B cell (primary cell): ENCODE results near the gene TCN2. TPM values are rescaled to one million over a fixed set of nuclear protein-coding genes. Genes with fewer than 3 reads are reported as not detected.
A peak's percentile ranks its signal among the peaks of the same experiment; 100 is the strongest.

Experiments
- ATAC-seq: fragments of 200-7000 bp; cut with Tn5 transposase; one replicate; pipeline ENCODE4 v1.10.0; 2021; ENCODE audit warnings: low read depth, mild to moderate bottlenecking, moderate number of reproducible peaks, moderate library complexity
- CTCF ChIA-PET: fragments of 350-600 bp; sonication (Branson Sonifier 250); formaldehyde crosslinking; loops from one replicate; lab custom pipeline; 2021; ENCODE audit warnings: antibody characterized with exemption, inconsistent platforms; lab: Charles Lee
- POLR2A ChIA-PET: fragments of 350-600 bp; sonication (Branson Sonifier 250); formaldehyde crosslinking; loops from one replicate; lab custom pipeline; 2021; ENCODE audit warnings: antibody characterized with exemption; lab: Charles Lee
- DNase-seq: peaks from one replicate; pipeline ENCODE4 v3.0.0; 2013
- H2AFZ ChIP-seq: 2 replicates; pipeline ENCODE4 v1.6.1; 2012; ENCODE audit warnings: mild to moderate bottlenecking, low read depth, low read length; ENCODE audit not compliant: insufficient read depth, poor library complexity, severe bottlenecking
- H3K27ac ChIP-seq, 2 donors: 1 replicate in 1 of 2; 2 replicates in 1 of 2; pipeline ENCODE4 v1.5.1; 2012 to 2013; ENCODE audit warnings: low read length in 2 of 2, mild to moderate bottlenecking in 2 of 2, moderate library complexity in 1 of 2
- H3K27me3 ChIP-seq, 4 experiments: fragments of 200-600 bp in 1 of 4; sonication (generic) in 1 of 4; replicated peaks in 1 of 4; 1 replicate in 2 of 4; 2 replicates in 2 of 4; pipeline versions ENCODE4 v1.6.1 to v1.7.0; 2013 to 2016; ENCODE audit warnings: low read length in 3 of 4, mild to moderate bottlenecking in 2 of 4, mixed read lengths in 1 of 4, moderate library complexity in 1 of 4; ENCODE audit not compliant: insufficient read depth in 4 of 4, control insufficient read depth in 3 of 4; ENCODE audit errors: control extremely low read depth in 1 of 4
- H3K36me3 ChIP-seq, 2 experiments: replicated peaks in 1 of 2; 1 replicate in 1 of 2; 2 replicates in 1 of 2; pipeline versions ENCODE4 v1.6.1 to v1.7.1; 2013; ENCODE audit warnings: low read length in 1 of 2; ENCODE audit not compliant: insufficient read depth in 2 of 2, control insufficient read depth in 1 of 2; ENCODE audit errors: control extremely low read depth in 1 of 2, extremely low read depth in 1 of 2
- H3K4me1 ChIP-seq, 2 donors: fragments of 200-600 bp in 1 of 2; sonication (generic) in 1 of 2; 1 replicate in 1 of 2; 2 replicates in 1 of 2; pipeline versions ENCODE4 v1.5.1 to v1.6.1; 2013 to 2017; ENCODE audit warnings: low read length in 2 of 2; ENCODE audit not compliant: control insufficient read depth in 2 of 2, insufficient read depth in 2 of 2
- H3K4me2 ChIP-seq: replicated peaks from 2 replicates; pipeline ENCODE3; 2012; ENCODE audit warnings: mild to moderate bottlenecking, low read depth, low read length; ENCODE audit not compliant: poor library complexity, severe bottlenecking
- H3K4me3 ChIP-seq, 5 experiments: fragments of 200-600 bp in 1 of 5; sonication (generic) in 1 of 5; 1 replicate in 3 of 5; 2 replicates in 2 of 5; pipeline versions ENCODE4 v1.5.1 to v1.7.0; 2011 to 2016; ENCODE audit warnings: low read length in 4 of 5, mild to moderate bottlenecking in 4 of 5, low read depth in 2 of 5, control low read depth in 1 of 5, moderate library complexity in 1 of 5; ENCODE audit not compliant: insufficient read depth in 1 of 5; ENCODE audit errors: control extremely low read depth in 1 of 5, extremely low read depth in 1 of 5
- H3K79me2 ChIP-seq: fragments of 200-600 bp; sonication (generic); one replicate; pipeline ENCODE4 v1.6.0; 2016; ENCODE audit warnings: low read length; ENCODE audit not compliant: control insufficient read depth, insufficient read depth
- H3K9ac ChIP-seq: fragments of 200-600 bp; sonication (generic); 2 replicates; pipeline ENCODE4 v1.6.1; 2017; ENCODE audit warnings: mild to moderate bottlenecking, low read length, moderate library complexity
- H3K9me3 ChIP-seq, 3 donors: one replicate each; pipeline versions ENCODE4 v1.6.1 to v1.7.1; 2013; ENCODE audit warnings: low read length in 2 of 3; ENCODE audit not compliant: control insufficient read depth in 2 of 3, insufficient read depth in 1 of 3; ENCODE audit errors: control extremely low read depth in 1 of 3
- H4K20me1 ChIP-seq: 2 replicates; pipeline ENCODE4 v1.6.0; 2012; ENCODE audit warnings: mild to moderate bottlenecking, low read length; ENCODE audit not compliant: insufficient read depth, control insufficient read depth, poor library complexity, severe bottlenecking
- H3K27ac Mint-ChIP-seq: one replicate; pipeline ENCODE4 v1.8.0; 2021; ENCODE audit warnings: mixed read lengths
- H3K27me3 Mint-ChIP-seq: one replicate; pipeline ENCODE4 v1.8.0; 2021; ENCODE audit warnings: mixed read lengths
- H3K4me1 Mint-ChIP-seq: one replicate; pipeline ENCODE4 v1.8.0; 2021; ENCODE audit warnings: mixed read lengths
- H3K4me3 Mint-ChIP-seq: one replicate; pipeline ENCODE4 v1.8.0; 2021; ENCODE audit warnings: mixed read lengths
- H3K9me3 Mint-ChIP-seq: one replicate; pipeline ENCODE4 v1.8.0; 2022; ENCODE audit warnings: mixed read lengths; ENCODE audit not compliant: insufficient read depth
- EZH2 ChIP-seq: IDR thresholded peaks from 2 replicates; pipeline ENCODE4 v1.6.1; 2012; ENCODE audit warnings: borderline replicate concordance, low read depth, mild to moderate bottlenecking, moderate library complexity, low read length; ENCODE audit not compliant: insufficient read depth, poor library complexity, severe bottlenecking
- WGBS: methylation state at CpG from one replicate; pipeline ENCODE4 v1.1.5; 2013; ENCODE audit warnings: missing lambda C conversion rate; ENCODE audit not compliant: insufficient coverage; 5-methylcytosine and 5-hydroxymethylcytosine counted together
- intact Hi-C: fragments of 100-400 bp; cut with micrococcal nuclease; formaldehyde crosslinking; loops from one replicate; pipeline ENCODE4 v1.10.0; 2022
- polyA plus RNA-seq: library from polyadenylated mRNA; depleted of rRNA; stranded (reverse); fragments of >200 nt; gene quantifications from 2 replicates; pipeline ENCODE4 v1.2.3, GENCODE V29; 2012
- total RNA-seq, 2 donors: library from RNA; stranded (reverse); fragments of 120-200 nt in 1 of 2; gene quantifications; 1 replicate in 1 of 2; 2 replicates in 1 of 2; pipeline versions ENCODE4 v1.2.3 to v1.2.4, GENCODE V29; 2013 to 2022
- TF ChIP-seq, protein P1 (sequence below): fragments of 200-600 bp; IDR thresholded peaks from one replicate; pipeline ENCODE4 v1.8.0; 2022; ENCODE audit warnings: antibody characterized with exemption, mild to moderate bottlenecking

TCN2 gene
- total and polyA plus RNA-seq, 2 donors (not counting 1 experiment from before 2014, with no cell fraction given), result 0.37 to 0.40 TPM

GRCh38 chr22:30605449-30606110 is 1.4 kb upstream of the TCN2 start:
- Mint-ChIP-seq H3K4me3 (peak overlapping the region; percentile 73), H3K27me3 (peaks cover 11% of the 10 kb centered on the region), H3K9me3 (no peaks in the 10 kb centered on the region), H3K4me1 (peaks cover 29% of the 10 kb centered on the region), H3K27ac (peak overlapping the region; percentile 20)
- no peak for TF ChIP-seq EZH2
- TF ChIP-seq, protein P1, sequence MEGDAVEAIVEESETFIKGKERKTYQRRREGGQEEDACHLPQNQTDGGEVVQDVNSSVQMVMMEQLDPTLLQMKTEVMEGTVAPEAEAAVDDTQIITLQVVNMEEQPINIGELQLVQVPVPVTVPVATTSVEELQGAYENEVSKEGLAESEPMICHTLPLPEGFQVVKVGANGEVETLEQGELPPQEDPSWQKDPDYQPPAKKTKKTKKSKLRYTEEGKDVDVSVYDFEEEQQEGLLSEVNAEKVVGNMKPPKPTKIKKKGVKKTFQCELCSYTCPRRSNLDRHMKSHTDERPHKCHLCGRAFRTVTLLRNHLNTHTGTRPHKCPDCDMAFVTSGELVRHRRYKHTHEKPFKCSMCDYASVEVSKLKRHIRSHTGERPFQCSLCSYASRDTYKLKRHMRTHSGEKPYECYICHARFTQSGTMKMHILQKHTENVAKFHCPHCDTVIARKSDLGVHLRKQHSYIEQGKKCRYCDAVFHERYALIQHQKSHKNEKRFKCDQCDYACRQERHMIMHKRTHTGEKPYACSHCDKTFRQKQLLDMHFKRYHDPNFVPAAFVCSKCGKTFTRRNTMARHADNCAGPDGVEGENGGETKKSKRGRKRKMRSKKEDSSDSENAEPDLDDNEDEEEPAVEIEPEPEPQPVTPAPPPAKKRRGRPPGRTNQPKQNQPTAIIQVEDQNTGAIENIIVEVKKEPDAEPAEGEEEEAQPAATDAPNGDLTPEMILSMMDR, result peak; percentile 76
- H3K4me3 ChIP-seq, result no peak overlapping the region
- no peaks in the 10 kb centered on the region for H3K9me3 ChIP-seq
- DNase-seq (peak; percentile 60), ATAC-seq (peak; percentile 56)
- peak overlapping the region; percentile 97 for H3K4me2 ChIP-seq
- intact Hi-C loops, result loop anchor here (2.0 kb wide), 2 partner anchors 29 to 89 kb away; partner anchors contain the start of genes OSBP2 and SLC35E4
- H3K27me3 ChIP-seq, result no peaks in the 10 kb centered on the region
- no peaks in the 10 kb centered on the region for H4K20me1 ChIP-seq
- no peaks in the 10 kb centered on the region for H3K79me2 ChIP-seq
- peaks cover 18 to 42% of the 10 kb centered on the region in 2 donors for H3K4me1 ChIP-seq
- no peak overlapping the region for H3K27ac ChIP-seq
- ChIA-PET POLR2A (interaction anchor here (1.4 kb wide), 1 partner anchor 14 kb away, joined by 3 read pairs; the partner anchor contains the start of gene PES1), CTCF (interaction anchor here (1.1 to 1.2 kb wide), 2 partner anchors 27 to 120 kb away, joined by 3 read pairs; no protein-coding TSS in a partner anchor)
- no peaks in the 10 kb centered on the region for H3K36me3 ChIP-seq
- peak overlapping the region; percentile 85 for H2AFZ ChIP-seq
- WGBS, result 0% methylated on average over 3 of the region's 9 CpGs
- H3K9ac ChIP-seq, result no peak overlapping the region
